Measurements from ENCODE around the gene TRAFD1.

TRAFD1 gene

GRCh38 chr12:112176321-112177010 lies 51.1 kb downstream of the TRAFD1 start:
- no peak for DNase-seq

GRCh38 chr12:112178796-112179195 lies 53.4 kb downstream of the TRAFD1 start:
- no peak for DNase-seq

GRCh38 chr12:112179341-112179740 lies 54.0 kb downstream of the TRAFD1 start:
- no peak for DNase-seq

GRCh38 chr12:112179916-112180315 lies 54.6 kb downstream of the TRAFD1 start:
- DNase-seq = no peak

- DNase-seq = no peak
Observed at GRCh38 chr12:112180422-112180821, 55.1 kb downstream of the TRAFD1 start.

GRCh38 chr12:112182499-112182898 lies 57.1 kb downstream of the TRAFD1 start:
- no peak for DNase-seq

GRCh38 chr12:112183141-112184021 lies 58.0 kb downstream of the TRAFD1 start:
- no peak for DNase-seq

- DNase-seq = no peak
Observed at GRCh38 chr12:112184056-112184887, 58.9 kb downstream of the TRAFD1 start.

GRCh38 chr12:112185093-112185923 lies 59.9 kb downstream of the TRAFD1 start:
- DNase-seq = no peak

GRCh38 chr12:112188130-112188830 lies 62.9 kb downstream of the TRAFD1 start:
- DNase-seq = no peak

- DNase-seq = no peak
Observed at GRCh38 chr12:112190231-112191025, 65.1 kb downstream of the TRAFD1 start.

GRCh38 chr12:112191201-112191600 lies 65.8 kb downstream of the TRAFD1 start:
- DNase-seq = no peak

- peak; percentile 6 for DNase-seq
Observed at GRCh38 chr12:112191840-112192321, 66.5 kb downstream of the TRAFD1 start.

- no peak for DNase-seq
Observed at GRCh38 chr12:112192475-112192874, 67.1 kb downstream of the TRAFD1 start.

- no peak for DNase-seq
Observed at GRCh38 chr12:112194601-112195247, 69.4 kb downstream of the TRAFD1 start.

- no peak for DNase-seq
Observed at GRCh38 chr12:112196196-112196875, 71.0 kb downstream of the TRAFD1 start.

- DNase-seq = peak; percentile 54
Observed at GRCh38 chr12:112198120-112198733, 72.9 kb downstream of the TRAFD1 start.

- DNase-seq = no peak
Observed at GRCh38 chr12:112199136-112199535, 73.8 kb downstream of the TRAFD1 start.

All from fibroblast of skin of abdomen (primary cell).